GM12864 (cell line): ENCODE data around the gene HPGD.

ENCODE experiments used
- DNase-seq: peaks from one replicate; pipeline ENCODE4 v3.0.0-alpha.2; 2011; ENCODE audit warnings: low read depth
- H3K4me3 ChIP-seq: 2 replicates; pipeline ENCODE4 v1.5.1; 2011; ENCODE audit warnings: mild to moderate bottlenecking, low read depth, low read length, control low read depth
- CTCF ChIP-seq: IDR thresholded peaks from 2 replicates; pipeline ENCODE4 v1.5.1; 2011; ENCODE audit warnings: low read depth, mild to moderate bottlenecking, moderate library complexity, low read length, control low read depth, inconsistent platforms; ENCODE audit errors: missing control alignments

HPGD gene

GRCh38 chr4:174449944-174450785, 72.1 kb downstream of the HPGD start:
- DNase-seq = no peak
- TF ChIP-seq CTCF = no peak
- H3K4me3 ChIP-seq = no peak overlapping the region

- TF ChIP-seq CTCF = no peak
- no peak overlapping the region for H3K4me3 ChIP-seq
- no peak for DNase-seq
Observed at GRCh38 chr4:174449152-174449551, 73.1 kb downstream of the HPGD start.

GRCh38 chr4:174444390-174444789, 77.9 kb downstream of the HPGD start:
- DNase-seq = no peak
- TF ChIP-seq CTCF = no peak
- H3K4me3 ChIP-seq = no peak overlapping the region
